ENCODE measurements around the gene ARRDC5.

The ARRDC5 gene

GRCh38 chr19:4916292-4917082 lies 13.8 kb upstream of the ARRDC5 start:
- CTCF ChIA-PET: no interaction called here
- DNase-seq (ENCODE audit: extremely low spot score): no peak
- no peak for TF ChIP-seq NFRKB (IDR thresholded peaks at IDR 0.05)
- no peak for TF ChIP-seq SP1 (IDR thresholded peaks at IDR 0.05)
- no peak for TF ChIP-seq L3MBTL2 (conservative IDR thresholded peaks at IDR 0.05)
- no peak for TF ChIP-seq ARNT (IDR thresholded peaks at IDR 0.05)
- no peak for TF ChIP-seq CTBP1 (IDR thresholded peaks at IDR 0.05; ENCODE audit: borderline replicate concordance)
- no peak for TF ChIP-seq LEF1 (IDR thresholded peaks at IDR 0.05; ENCODE audit: borderline replicate concordance)
- TF ChIP-seq PKNOX1 (IDR thresholded peaks at IDR 0.05): no peak
- TF ChIP-seq TARDBP (IDR thresholded peaks at IDR 0.05): no peak
- TF ChIP-seq BHLHE40 (IDR thresholded peaks at IDR 0.05; ENCODE audit: borderline replicate concordance): no peak
- no peak for TF ChIP-seq HDGF (IDR thresholded peaks at IDR 0.05; ENCODE audit: borderline replicate concordance)
- TF ChIP-seq ZNF384 (IDR thresholded peaks at IDR 0.05): no peak
- no peak for TF ChIP-seq FOXA1 (IDR thresholded peaks at IDR 0.05)
- no peak for TF ChIP-seq FOXK2 (IDR thresholded peaks at IDR 0.05)
- no peak for TF ChIP-seq SUZ12 (IDR thresholded peaks at IDR 0.05)
- no peak for TF ChIP-seq FOXM1 (IDR thresholded peaks at IDR 0.05; ENCODE audit: borderline replicate concordance)
- TF ChIP-seq ELF4 (IDR thresholded peaks at IDR 0.05): no peak
- POLR2A ChIA-PET: no interaction called here

- no peak for DNase-seq (ENCODE audit: extremely low spot score)
- TF ChIP-seq HDGF (IDR thresholded peaks at IDR 0.05; ENCODE audit: borderline replicate concordance): no peak
- no peak for TF ChIP-seq CTBP1 (IDR thresholded peaks at IDR 0.05; ENCODE audit: borderline replicate concordance)
- TF ChIP-seq ARNT (IDR thresholded peaks at IDR 0.05): no peak
- no peak for TF ChIP-seq ELF4 (IDR thresholded peaks at IDR 0.05)
- TF ChIP-seq FOXM1 (IDR thresholded peaks at IDR 0.05; ENCODE audit: borderline replicate concordance): no peak
- no peak for TF ChIP-seq NFRKB (IDR thresholded peaks at IDR 0.05)
- no peak for TF ChIP-seq FOXA1 (IDR thresholded peaks at IDR 0.05)
- no peak for TF ChIP-seq TARDBP (IDR thresholded peaks at IDR 0.05)
- TF ChIP-seq L3MBTL2 (conservative IDR thresholded peaks at IDR 0.05): no peak
- TF ChIP-seq BHLHE40 (IDR thresholded peaks at IDR 0.05; ENCODE audit: borderline replicate concordance): no peak
- no peak for TF ChIP-seq SP1 (IDR thresholded peaks at IDR 0.05)
- TF ChIP-seq FOXK2 (IDR thresholded peaks at IDR 0.05): no peak
- no peak for TF ChIP-seq ZNF384 (IDR thresholded peaks at IDR 0.05)
- no peak for TF ChIP-seq LEF1 (IDR thresholded peaks at IDR 0.05; ENCODE audit: borderline replicate concordance)
- no peak for TF ChIP-seq PKNOX1 (IDR thresholded peaks at IDR 0.05)
- TF ChIP-seq SUZ12 (IDR thresholded peaks at IDR 0.05): no peak
- CTCF ChIA-PET: interaction anchor here (0.6 kb wide), 1 partner anchor 52 kb away, joined by 3 read pairs; no protein-coding TSS in a partner anchor
- POLR2A ChIA-PET: no interaction called here
These were observed 12.2 kb upstream of the ARRDC5 start for GRCh38 chr19:4914736-4915501.

- CTCF ChIA-PET: interaction anchor here (0.6 to 1.2 kb wide), 3 partner anchors 61 to 105 kb away, joined by 3 to 5 read pairs (median 3); no protein-coding TSS in a partner anchor
- POLR2A ChIA-PET: no interaction called here
- DNase-seq (ENCODE audit: extremely low spot score): no peak
- TF ChIP-seq ARNT (IDR thresholded peaks at IDR 0.05) (no peak), TARDBP (IDR thresholded peaks at IDR 0.05) (no peak)
These were observed 11.5 kb upstream of the ARRDC5 start for GRCh38 chr19:4913996-4914735.

DNA sequence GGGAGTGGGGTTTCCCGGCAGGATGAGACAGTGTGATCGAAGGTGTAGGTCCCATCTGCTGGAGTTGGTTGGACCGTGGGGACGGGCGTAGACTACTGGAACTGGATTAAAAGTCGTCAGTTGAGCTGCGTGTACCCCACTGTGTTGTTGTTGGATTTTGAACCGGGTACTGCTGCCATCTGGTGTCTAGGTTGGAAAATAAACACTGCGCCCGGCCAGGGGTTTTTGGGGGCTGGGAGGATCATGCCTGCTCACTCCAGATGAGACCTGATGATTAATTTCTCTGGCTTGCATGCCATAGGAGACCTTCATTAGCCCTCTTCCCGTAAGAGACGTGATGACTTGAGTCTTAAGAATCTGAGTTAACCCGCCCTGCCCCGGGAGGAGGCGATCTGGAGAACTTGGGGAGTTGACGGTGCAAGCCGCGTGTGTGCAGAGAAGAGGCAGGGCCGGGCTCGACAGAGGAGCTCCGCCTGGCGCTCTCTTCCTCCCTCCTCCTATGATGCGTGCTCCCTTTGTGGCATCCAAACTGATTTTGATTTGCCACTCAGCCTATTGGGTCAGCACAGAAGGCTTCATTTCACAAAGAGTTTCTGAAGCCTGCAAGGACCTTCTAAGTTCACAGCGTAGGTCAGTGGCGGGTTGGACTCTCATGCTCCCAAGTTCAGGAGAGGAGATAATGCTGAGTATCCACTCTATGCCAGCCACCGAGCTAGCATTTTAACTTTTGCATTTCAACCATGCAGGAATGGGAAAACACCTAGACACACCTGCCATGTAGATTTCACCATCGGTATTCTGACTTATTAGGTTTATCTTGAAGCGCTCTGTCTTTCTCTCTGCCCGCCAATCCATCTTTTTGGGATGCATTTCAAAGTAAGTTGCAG lies 9.3 kb upstream of the ARRDC5 start:
- TF ChIP-seq SUZ12 (IDR thresholded peaks at IDR 0.05) (no peak), PKNOX1 (IDR thresholded peaks at IDR 0.05) (no peak), ARNT (IDR thresholded peaks at IDR 0.05) (no peak)
- ChIA-PET CTCF (interaction anchor here (0.5 to 2.7 kb wide), 6 partner anchors 40 to 119 kb away, joined by 3 to 30 read pairs (median 6); partner anchors contain the start of gene PLIN3), POLR2A (interaction anchor here (1.0 to 1.7 kb wide), 2 partner anchors 43 to 102 kb away, joined by 3 to 8 read pairs; no protein-coding TSS in a partner anchor)
- peak; percentile 60 for DNase-seq (ENCODE audit: extremely low spot score)

GRCh38 chr19:4911314-4911713 lies 8.6 kb upstream of the ARRDC5 start:
- DNase-seq (ENCODE audit: extremely low spot score): no peak
- ChIA-PET POLR2A (interaction anchor here (1.7 kb wide), 1 partner anchor 42 kb away, joined by 8 read pairs; no protein-coding TSS in a partner anchor), CTCF (interaction anchor here (0.5 to 2.7 kb wide), 5 partner anchors 39 to 120 kb away, joined by 4 to 30 read pairs (median 7); partner anchors contain the start of gene PLIN3)
- TF ChIP-seq FOXK2 (IDR thresholded peaks at IDR 0.05): no peak

All from HEK293T (cell line).